Mesothelial cell of epicardium (in vitro differentiated cells): ENCODE measurements around the gene USO1. TPM values are rescaled to one million over a fixed set of nuclear protein-coding genes. Genes with fewer than 3 reads are reported as not detected.

Experiments
- DNase-seq, 2 experiments: peaks; one replicate each; pipeline ENCODE4 v3.0.0; 2021; ENCODE audit warnings: low spot score in 2 of 2; ENCODE audit not compliant: unreplicated experiment in 2 of 2
- H3K27ac Mint-ChIP-seq: 2 replicates; pipeline ENCODE4 v1.8.0; 2021; ENCODE audit warnings: mixed read lengths
- H3K27me3 Mint-ChIP-seq: 2 replicates; pipeline ENCODE4 v1.8.0; 2021; ENCODE audit warnings: low read depth, mixed read lengths
- H3K36me3 Mint-ChIP-seq: 2 replicates; pipeline ENCODE4 v1.8.0; 2021; ENCODE audit warnings: mixed read lengths
- H3K4me1 Mint-ChIP-seq: 2 replicates; pipeline ENCODE4 v1.8.0; 2021; ENCODE audit warnings: mixed read lengths
- H3K4me3 Mint-ChIP-seq: 2 replicates; pipeline ENCODE4 v1.8.0; 2021; ENCODE audit warnings: mild to moderate bottlenecking, moderate library complexity, mixed read lengths
- H3K9me3 Mint-ChIP-seq: 2 replicates; pipeline ENCODE4 v1.8.0; 2021; ENCODE audit warnings: mixed read lengths
- total RNA-seq: library from RNA; stranded (reverse); gene quantifications from 3 replicates; pipeline ENCODE4 v1.2.1, GENCODE V29; 2021
- TF ChIP-seq, protein P1 (sequence below): fragments of 200-600 bp; sonication (generic); IDR thresholded peaks from one replicate; pipeline ENCODE4 v1.5.0; 2021; ENCODE audit warnings: antibody characterized with exemption; ENCODE audit not compliant: unreplicated experiment

USO1 gene
- total RNA-seq, 1 donor from 2014 or later = 53.3 TPM

DNA sequence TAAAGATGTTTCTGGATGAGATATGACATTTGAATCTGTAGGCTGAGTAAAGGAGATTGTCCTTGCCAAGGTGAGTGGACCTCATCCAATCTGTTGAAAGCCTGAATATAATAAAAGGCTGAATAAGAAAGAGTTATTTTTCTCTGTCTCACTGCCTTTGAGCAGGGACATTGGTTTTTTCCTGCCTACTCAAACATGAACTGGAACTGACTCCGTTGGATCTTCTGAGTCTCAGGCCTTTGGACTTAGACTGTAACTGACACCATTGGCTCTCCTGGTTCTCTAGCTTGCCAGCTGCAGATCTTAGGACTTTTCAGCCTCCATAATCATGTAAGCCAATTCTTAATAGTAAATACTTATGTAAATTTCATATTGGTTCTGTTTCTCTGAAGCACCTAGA, 134.3 kb downstream of the USO1 start:
- Mint-ChIP-seq H3K4me3 (no peak overlapping the region), H3K4me1 (no peaks in the 10 kb centered on the region), H3K27ac (no peak overlapping the region), H3K36me3 (no peaks in the 10 kb centered on the region), H3K9me3 (peaks cover 8% of the 10 kb centered on the region), H3K27me3 (peaks cover 3% of the 10 kb centered on the region)
- DNase-seq = no peak
- TF ChIP-seq, protein P1, sequence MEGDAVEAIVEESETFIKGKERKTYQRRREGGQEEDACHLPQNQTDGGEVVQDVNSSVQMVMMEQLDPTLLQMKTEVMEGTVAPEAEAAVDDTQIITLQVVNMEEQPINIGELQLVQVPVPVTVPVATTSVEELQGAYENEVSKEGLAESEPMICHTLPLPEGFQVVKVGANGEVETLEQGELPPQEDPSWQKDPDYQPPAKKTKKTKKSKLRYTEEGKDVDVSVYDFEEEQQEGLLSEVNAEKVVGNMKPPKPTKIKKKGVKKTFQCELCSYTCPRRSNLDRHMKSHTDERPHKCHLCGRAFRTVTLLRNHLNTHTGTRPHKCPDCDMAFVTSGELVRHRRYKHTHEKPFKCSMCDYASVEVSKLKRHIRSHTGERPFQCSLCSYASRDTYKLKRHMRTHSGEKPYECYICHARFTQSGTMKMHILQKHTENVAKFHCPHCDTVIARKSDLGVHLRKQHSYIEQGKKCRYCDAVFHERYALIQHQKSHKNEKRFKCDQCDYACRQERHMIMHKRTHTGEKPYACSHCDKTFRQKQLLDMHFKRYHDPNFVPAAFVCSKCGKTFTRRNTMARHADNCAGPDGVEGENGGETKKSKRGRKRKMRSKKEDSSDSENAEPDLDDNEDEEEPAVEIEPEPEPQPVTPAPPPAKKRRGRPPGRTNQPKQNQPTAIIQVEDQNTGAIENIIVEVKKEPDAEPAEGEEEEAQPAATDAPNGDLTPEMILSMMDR = no peak

DNA sequence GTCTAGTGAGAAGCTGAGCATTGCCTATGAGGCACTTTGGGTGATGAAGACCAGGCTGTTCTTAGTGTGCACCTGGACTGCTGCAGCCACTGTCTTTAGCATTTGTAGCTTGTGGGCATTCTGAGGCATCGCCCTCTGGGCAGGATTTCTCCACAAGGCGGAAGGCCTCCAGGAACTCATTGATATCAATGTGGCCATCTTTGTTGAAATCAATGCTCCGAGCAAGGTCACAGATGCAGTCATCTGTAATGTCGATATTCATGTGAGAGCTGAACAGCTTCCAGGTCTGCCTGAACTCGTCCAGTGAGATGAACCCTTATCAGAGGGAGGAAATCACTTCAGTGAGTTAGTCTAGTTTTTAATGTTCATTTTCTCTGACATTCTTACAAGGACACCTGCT, 136.2 kb downstream of the USO1 start:
- no peaks in the 10 kb centered on the region for H3K36me3 Mint-ChIP-seq
- peaks cover 8% of the 10 kb centered on the region for H3K9me3 Mint-ChIP-seq
- H3K27ac Mint-ChIP-seq = no peak overlapping the region
- H3K27me3 Mint-ChIP-seq = no peaks in the 10 kb centered on the region
- TF ChIP-seq, protein P1 = no peak
- no peak for DNase-seq
- no peak overlapping the region for H3K4me3 Mint-ChIP-seq
- no peaks in the 10 kb centered on the region for H3K4me1 Mint-ChIP-seq

Other genes with a start within 250 kb of the USO1 start
- 40.5 to 44.6 TPM (median 42.9 TPM) in 3 replicates for gene RCHY1, start 210.2 kb upstream of the USO1 start, total RNA-seq
- 25.5 to 32.8 TPM (median 29.2 TPM) in 3 replicates for gene THAP6, start 210.1 kb upstream of the USO1 start, total RNA-seq
- gene ODAPH, start 168.5 kb upstream of the USO1 start, total RNA-seq = 0.35 to 1.1 TPM (median 0.57 TPM) in 3 replicates
- gene CDKL2, start 94.0 kb upstream of the USO1 start, total RNA-seq = 2.1 to 3.0 TPM (median 3.0 TPM) in 3 replicates
- 169 to 178 TPM (median 175 TPM) in 3 replicates for gene G3BP2, start 51.2 kb upstream of the USO1 start, total RNA-seq
- gene PPEF2, start 177.9 kb downstream of the USO1 start, total RNA-seq = 0.07 TPM in 1 of 3 replicates, not detected in the others
- gene NAAA, start 216.4 kb downstream of the USO1 start, total RNA-seq = 3.0 to 6.0 TPM (median 4.1 TPM) in 3 replicates